ENCODE data around the gene ANO8. TPM values are rescaled to one million over a fixed set of nuclear protein-coding genes. Genes with fewer than 3 reads are reported as not detected.

The ANO8 gene
- total RNA-seq, 1 donor from 2014 or later, result 6.8 TPM

DNA sequence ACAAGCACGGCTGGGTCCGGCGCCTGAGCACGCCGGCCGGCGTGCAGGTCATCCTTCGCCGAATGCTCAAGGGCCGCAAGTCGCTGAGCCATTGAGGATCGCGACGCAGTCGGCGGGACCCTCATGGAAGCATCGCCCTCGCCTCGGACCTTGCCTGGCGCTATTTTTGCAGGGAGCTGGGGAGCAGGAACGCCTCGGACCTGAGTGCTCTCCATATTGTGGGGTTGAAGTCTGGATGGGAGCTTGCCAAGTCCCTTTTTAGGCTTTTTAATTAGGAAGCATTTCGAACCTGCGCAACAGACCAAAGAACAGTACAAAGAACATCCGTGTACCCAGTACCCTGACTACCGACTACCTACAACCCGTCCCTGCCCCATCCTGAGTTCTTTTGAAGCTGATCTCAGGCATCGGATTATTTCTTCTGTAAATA lies 28.4 kb downstream of the ANO8 start:
- H3K36me3 ChIP-seq, result no peaks in the 10 kb centered on the region
- intact Hi-C loops (cut with micrococcal nuclease), result no loop called here
- TF ChIP-seq, protein P1, sequence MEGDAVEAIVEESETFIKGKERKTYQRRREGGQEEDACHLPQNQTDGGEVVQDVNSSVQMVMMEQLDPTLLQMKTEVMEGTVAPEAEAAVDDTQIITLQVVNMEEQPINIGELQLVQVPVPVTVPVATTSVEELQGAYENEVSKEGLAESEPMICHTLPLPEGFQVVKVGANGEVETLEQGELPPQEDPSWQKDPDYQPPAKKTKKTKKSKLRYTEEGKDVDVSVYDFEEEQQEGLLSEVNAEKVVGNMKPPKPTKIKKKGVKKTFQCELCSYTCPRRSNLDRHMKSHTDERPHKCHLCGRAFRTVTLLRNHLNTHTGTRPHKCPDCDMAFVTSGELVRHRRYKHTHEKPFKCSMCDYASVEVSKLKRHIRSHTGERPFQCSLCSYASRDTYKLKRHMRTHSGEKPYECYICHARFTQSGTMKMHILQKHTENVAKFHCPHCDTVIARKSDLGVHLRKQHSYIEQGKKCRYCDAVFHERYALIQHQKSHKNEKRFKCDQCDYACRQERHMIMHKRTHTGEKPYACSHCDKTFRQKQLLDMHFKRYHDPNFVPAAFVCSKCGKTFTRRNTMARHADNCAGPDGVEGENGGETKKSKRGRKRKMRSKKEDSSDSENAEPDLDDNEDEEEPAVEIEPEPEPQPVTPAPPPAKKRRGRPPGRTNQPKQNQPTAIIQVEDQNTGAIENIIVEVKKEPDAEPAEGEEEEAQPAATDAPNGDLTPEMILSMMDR (IDR thresholded peaks at IDR 0.05; ENCODE audit: borderline replicate concordance), result no peak

DNA sequence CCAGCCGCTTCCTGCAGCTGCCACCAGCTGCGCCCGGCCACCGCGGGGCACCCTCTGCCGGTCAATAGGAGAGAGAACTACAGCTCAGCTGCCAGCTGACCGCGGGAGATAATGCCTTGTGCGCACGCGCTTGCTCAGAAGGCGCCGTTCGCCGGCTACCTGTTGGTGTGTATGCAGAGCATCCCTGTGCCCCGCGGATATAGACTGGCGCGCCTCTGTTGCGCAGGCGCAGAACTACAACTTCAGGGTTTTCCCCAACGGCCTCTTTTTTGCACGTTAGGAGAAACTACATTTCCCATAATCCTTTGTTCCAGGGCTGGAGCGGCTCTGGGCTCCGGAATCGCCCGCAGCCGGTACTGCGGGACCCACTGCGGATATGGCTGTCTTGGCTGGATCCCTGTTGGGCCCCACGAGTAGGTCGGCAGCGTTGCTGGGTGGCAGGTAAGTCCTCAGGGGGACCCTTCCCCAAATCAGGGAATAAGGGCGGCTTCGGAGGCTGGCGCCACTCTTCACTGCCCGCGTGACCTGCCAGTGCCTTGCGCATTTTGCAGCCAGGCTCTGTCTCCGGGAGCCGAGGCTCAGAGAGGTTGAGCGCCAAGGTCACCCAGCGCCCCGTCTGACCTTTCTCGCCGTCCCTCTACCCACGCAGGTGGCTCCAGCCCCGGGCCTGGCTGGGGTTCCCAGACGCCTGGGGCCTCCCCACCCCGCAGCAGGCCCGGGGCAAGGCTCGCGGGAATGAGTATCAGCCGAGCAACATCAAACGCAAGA lies 29.0 kb downstream of the ANO8 start, which contains the start of gene MRPL34:
MRPL34 (plus strand) TSS at position 356 of the 768 bp plus-strand sequence; CDS start at position 377, 21 bp downstream.
- Histone ChIP-seq H3K9me3 (replicated peaks) (no peaks in the 10 kb centered on the region), H3K4me1 (peaks cover 76% of the 10 kb centered on the region), H3K36me3 (peaks cover 2% of the 10 kb centered on the region), H3K27me3 (ENCODE audit: low read depth) (no peaks in the 10 kb centered on the region), H3K4me3 (peak within 1 kb of the TSS; percentile 87), H3K27ac (replicated peaks) (peak within 1 kb of the TSS; percentile 98)
- DNase-seq, result peak; percentile 93
- TF ChIP-seq, protein P1 (IDR thresholded peaks at IDR 0.05; ENCODE audit: borderline replicate concordance), result peak; percentile 82
- intact Hi-C loops (cut with micrococcal nuclease), result no loop called here

More for the DNA sequence above, 28.4 kb downstream of the ANO8 start:
- H3K27me3 ChIP-seq (ENCODE audit: low read depth), result no peaks in the 10 kb centered on the region
- H3K27ac ChIP-seq (replicated peaks), result peak overlapping the region; percentile 98
- H3K4me1 ChIP-seq, result peaks cover 82% of the 10 kb centered on the region
- H3K4me3 ChIP-seq, result peak overlapping the region; percentile 87
- H3K9me3 ChIP-seq (replicated peaks), result no peaks in the 10 kb centered on the region
- DNase-seq, result no peak

DNA sequence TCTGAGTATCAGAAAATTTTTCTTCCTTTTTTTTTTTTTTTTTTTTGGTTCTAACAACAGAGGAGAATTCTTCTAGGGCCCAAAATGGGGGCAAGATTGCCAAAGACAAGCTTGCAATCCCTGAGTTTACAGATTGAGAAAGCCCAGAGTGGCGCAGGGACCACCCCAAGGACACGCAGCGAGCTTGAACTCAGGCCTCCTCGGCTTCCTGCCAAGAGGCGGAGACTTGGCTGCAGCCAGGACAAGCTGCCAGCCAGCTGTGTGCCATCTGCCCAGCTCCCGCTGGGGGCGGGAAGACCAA lies 29.5 kb downstream of the ANO8 start:
- H3K4me1 ChIP-seq, result peaks cover 70% of the 10 kb centered on the region
- TF ChIP-seq, protein P1 (IDR thresholded peaks at IDR 0.05; ENCODE audit: borderline replicate concordance), result no peak
- no peaks in the 10 kb centered on the region for H3K27me3 ChIP-seq (ENCODE audit: low read depth)
- peak overlapping the region; percentile 87 for H3K4me3 ChIP-seq
- intact Hi-C loops (cut with micrococcal nuclease), result no loop called here
- no peak for DNase-seq
- no peaks in the 10 kb centered on the region for H3K9me3 ChIP-seq (replicated peaks)
- H3K36me3 ChIP-seq, result peaks cover 7% of the 10 kb centered on the region
- H3K27ac ChIP-seq (replicated peaks), result peak overlapping the region; percentile 98

DNA sequence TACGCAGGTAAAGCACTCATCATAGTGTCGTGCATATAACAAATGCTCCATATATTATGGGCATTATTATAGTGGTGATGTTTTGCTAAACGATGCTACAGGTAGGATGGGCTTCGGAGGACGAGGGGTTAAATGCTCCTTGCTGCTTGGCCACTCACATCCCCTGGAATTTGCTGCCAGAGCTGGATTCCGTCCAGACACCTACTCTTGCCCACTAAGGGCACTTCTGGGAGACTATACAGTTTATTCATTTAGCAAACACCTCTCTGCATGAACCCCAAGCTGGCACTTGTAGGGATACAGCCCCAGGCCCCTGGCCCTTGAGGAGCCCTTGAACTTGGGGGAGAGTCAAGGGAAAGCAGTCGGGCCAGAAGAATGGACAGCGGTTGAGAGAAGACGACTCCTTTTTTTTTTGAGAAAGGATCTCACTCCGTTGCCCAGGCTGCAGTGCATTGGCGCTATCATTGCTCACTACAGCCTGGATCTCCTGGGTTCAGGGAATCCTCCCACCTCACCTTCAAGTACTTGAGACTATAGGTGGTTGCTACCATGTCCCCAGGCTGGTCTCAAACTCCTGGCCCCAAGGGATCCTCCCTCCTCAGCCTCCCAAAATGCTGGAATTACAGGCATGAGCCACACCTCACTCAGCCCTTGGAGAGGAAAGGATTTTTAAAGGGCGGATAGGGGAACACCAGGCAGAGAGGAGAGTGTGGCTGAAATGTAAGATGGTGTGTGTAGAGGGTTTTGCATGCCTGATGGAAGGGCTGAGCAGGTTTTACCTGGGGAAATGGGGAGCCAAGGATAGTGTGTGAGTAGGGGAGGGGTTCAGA lies 30.1 kb downstream of the ANO8 start:
- Histone ChIP-seq H3K4me1 (peaks cover 65% of the 10 kb centered on the region), H3K27me3 (ENCODE audit: low read depth) (no peaks in the 10 kb centered on the region)
- intact Hi-C loops (cut with micrococcal nuclease), result no loop called here

DNA sequence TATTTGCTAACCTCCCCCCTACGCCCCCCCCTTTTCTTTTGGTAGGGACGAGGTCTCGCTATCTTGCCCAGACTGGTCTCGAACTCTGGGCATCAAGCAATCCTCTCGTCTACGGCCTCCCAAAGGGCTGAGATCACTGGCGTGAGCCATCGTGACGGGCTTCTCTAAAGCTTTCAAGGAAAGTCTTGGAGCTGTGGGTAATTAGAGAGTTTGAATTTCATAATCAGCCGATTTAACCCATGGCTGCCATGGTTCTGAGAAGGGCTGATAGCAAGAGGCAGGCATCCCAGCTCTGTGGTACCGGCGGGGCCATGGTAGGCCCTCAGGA lies 30.8 kb downstream of the ANO8 start:
- intact Hi-C loops (cut with micrococcal nuclease), result no loop called here
- TF ChIP-seq, protein P1 (IDR thresholded peaks at IDR 0.05; ENCODE audit: borderline replicate concordance), result no peak
- H3K4me3 ChIP-seq, result peak overlapping the region; percentile 92
- no peaks in the 10 kb centered on the region for H3K27me3 ChIP-seq (ENCODE audit: low read depth)
- peak overlapping the region; percentile 98 for H3K27ac ChIP-seq (replicated peaks)
- H3K36me3 ChIP-seq, result peaks cover 8% of the 10 kb centered on the region
- H3K9me3 ChIP-seq (replicated peaks), result no peaks in the 10 kb centered on the region
- H3K4me1 ChIP-seq, result peaks cover 60% of the 10 kb centered on the region
- no peak for DNase-seq

More for the DNA sequence above, 30.1 kb downstream of the ANO8 start:
- Histone ChIP-seq H3K9me3 (replicated peaks) (no peaks in the 10 kb centered on the region), H3K4me3 (peak overlapping the region; percentile 87), H3K36me3 (peaks cover 7% of the 10 kb centered on the region), H3K27ac (replicated peaks) (peak overlapping the region; percentile 98)
- TF ChIP-seq, protein P1 (IDR thresholded peaks at IDR 0.05; ENCODE audit: borderline replicate concordance), result no peak
- no peak for DNase-seq
